Measurements from ENCODE around the gene GSTT4. TPM values are rescaled to one million over a fixed set of nuclear protein-coding genes. Genes with fewer than 3 reads are reported as not detected.

GSTT4 gene
- total RNA-seq, 1 donor: not detected

GRCh38 chr22:24010018-24010391 lies 4.8 kb upstream of the GSTT4 start:
- no peak for TF ChIP-seq CTCF (IDR thresholded peaks at IDR 0.05; ENCODE audit: insufficient read depth, low read depth, low read length)
- DNase-seq (ENCODE audit: low read depth): no peak

GRCh38 chr22:24009227-24010017 lies 4.2 kb upstream of the GSTT4 start:
- H3K4me3 ChIP-seq (ENCODE audit: low read depth, low read length): no peak overlapping the region
- DNase-seq (ENCODE audit: low read depth): no peak
- TF ChIP-seq CTCF (IDR thresholded peaks at IDR 0.05; ENCODE audit: insufficient read depth, low read depth, low read length): no peak

More at GRCh38 chr22:24010018-24010391, 4.8 kb upstream of the GSTT4 start:
- H3K4me3 ChIP-seq (ENCODE audit: low read depth, low read length): no peak overlapping the region

- no peak for DNase-seq (ENCODE audit: low read depth)
- H3K4me3 ChIP-seq (ENCODE audit: low read depth, low read length): no peak overlapping the region
- no peak for TF ChIP-seq CTCF (IDR thresholded peaks at IDR 0.05; ENCODE audit: insufficient read depth, low read depth, low read length)
These were observed 3.4 kb upstream of the GSTT4 start for GRCh38 chr22:24008381-24009226.

- DNase-seq (ENCODE audit: low read depth): no peak
- no peak for TF ChIP-seq CTCF (IDR thresholded peaks at IDR 0.05; ENCODE audit: insufficient read depth, low read depth, low read length)
- H3K4me3 ChIP-seq (ENCODE audit: low read depth, low read length): no peak overlapping the region
These were observed 2.7 kb upstream of the GSTT4 start for GRCh38 chr22:24008022-24008283.

- TF ChIP-seq CTCF (IDR thresholded peaks at IDR 0.05; ENCODE audit: insufficient read depth, low read depth, low read length): no peak
- H3K4me3 ChIP-seq (ENCODE audit: low read depth, low read length): no peak overlapping the region
- no peak for DNase-seq (ENCODE audit: low read depth)
These were observed 2.2 kb upstream of the GSTT4 start for GRCh38 chr22:24007253-24008021.

GRCh38 chr22:24006914-24007214 lies 1.6 kb upstream of the GSTT4 start:
- no peak for DNase-seq (ENCODE audit: low read depth)
- H3K4me3 ChIP-seq (ENCODE audit: low read depth, low read length): no peak overlapping the region
- no peak for TF ChIP-seq CTCF (IDR thresholded peaks at IDR 0.05; ENCODE audit: insufficient read depth, low read depth, low read length)

Measured in fibroblast of villous mesenchyme (primary cell).